ENCODE data around the gene UBE3C.

GRCh38 chr7:157160433-157160832, 21.7 kb downstream of the UBE3C start:
- TF ChIP-seq, protein P1, sequence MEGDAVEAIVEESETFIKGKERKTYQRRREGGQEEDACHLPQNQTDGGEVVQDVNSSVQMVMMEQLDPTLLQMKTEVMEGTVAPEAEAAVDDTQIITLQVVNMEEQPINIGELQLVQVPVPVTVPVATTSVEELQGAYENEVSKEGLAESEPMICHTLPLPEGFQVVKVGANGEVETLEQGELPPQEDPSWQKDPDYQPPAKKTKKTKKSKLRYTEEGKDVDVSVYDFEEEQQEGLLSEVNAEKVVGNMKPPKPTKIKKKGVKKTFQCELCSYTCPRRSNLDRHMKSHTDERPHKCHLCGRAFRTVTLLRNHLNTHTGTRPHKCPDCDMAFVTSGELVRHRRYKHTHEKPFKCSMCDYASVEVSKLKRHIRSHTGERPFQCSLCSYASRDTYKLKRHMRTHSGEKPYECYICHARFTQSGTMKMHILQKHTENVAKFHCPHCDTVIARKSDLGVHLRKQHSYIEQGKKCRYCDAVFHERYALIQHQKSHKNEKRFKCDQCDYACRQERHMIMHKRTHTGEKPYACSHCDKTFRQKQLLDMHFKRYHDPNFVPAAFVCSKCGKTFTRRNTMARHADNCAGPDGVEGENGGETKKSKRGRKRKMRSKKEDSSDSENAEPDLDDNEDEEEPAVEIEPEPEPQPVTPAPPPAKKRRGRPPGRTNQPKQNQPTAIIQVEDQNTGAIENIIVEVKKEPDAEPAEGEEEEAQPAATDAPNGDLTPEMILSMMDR (IDR thresholded peaks at IDR 0.05) = no peak
- no peak for TF ChIP-seq POLR2A (IDR thresholded peaks at IDR 0.05)
- no peak for TF ChIP-seq EP300 (IDR thresholded peaks at IDR 0.05)

Measured in gastroesophageal sphincter (tissue), 3 donors.